ENCODE results near the gene CXCL3.

- TF ChIP-seq, protein P1, sequence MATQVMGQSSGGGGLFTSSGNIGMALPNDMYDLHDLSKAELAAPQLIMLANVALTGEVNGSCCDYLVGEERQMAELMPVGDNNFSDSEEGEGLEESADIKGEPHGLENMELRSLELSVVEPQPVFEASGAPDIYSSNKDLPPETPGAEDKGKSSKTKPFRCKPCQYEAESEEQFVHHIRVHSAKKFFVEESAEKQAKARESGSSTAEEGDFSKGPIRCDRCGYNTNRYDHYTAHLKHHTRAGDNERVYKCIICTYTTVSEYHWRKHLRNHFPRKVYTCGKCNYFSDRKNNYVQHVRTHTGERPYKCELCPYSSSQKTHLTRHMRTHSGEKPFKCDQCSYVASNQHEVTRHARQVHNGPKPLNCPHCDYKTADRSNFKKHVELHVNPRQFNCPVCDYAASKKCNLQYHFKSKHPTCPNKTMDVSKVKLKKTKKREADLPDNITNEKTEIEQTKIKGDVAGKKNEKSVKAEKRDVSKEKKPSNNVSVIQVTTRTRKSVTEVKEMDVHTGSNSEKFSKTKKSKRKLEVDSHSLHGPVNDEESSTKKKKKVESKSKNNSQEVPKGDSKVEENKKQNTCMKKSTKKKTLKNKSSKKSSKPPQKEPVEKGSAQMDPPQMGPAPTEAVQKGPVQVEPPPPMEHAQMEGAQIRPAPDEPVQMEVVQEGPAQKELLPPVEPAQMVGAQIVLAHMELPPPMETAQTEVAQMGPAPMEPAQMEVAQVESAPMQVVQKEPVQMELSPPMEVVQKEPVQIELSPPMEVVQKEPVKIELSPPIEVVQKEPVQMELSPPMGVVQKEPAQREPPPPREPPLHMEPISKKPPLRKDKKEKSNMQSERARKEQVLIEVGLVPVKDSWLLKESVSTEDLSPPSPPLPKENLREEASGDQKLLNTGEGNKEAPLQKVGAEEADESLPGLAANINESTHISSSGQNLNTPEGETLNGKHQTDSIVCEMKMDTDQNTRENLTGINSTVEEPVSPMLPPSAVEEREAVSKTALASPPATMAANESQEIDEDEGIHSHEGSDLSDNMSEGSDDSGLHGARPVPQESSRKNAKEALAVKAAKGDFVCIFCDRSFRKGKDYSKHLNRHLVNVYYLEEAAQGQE (IDR thresholded peaks at IDR 0.05; ENCODE audit: low read depth) = peak; percentile 87
- TF ChIP-seq TAF1 (IDR thresholded peaks at IDR 0.05; ENCODE audit: low read depth) = no peak
- TF ChIP-seq EGR1 (IDR thresholded peaks at IDR 0.05) = no peak
- TF ChIP-seq YY1 (IDR thresholded peaks at IDR 0.05; ENCODE audit: low read depth) = no peak
- no peak for TF ChIP-seq CREB1 (IDR thresholded peaks at IDR 0.05; ENCODE audit: low read depth)
- TF ChIP-seq RAD21 (IDR thresholded peaks at IDR 0.05; ENCODE audit: low read depth) = no peak
- TF ChIP-seq CEBPB (IDR thresholded peaks at IDR 0.05) = no peak
- TF ChIP-seq EP300 (IDR thresholded peaks at IDR 0.05; ENCODE audit: borderline replicate concordance) = no peak
- TF ChIP-seq NFIC (IDR thresholded peaks at IDR 0.05) = no peak
- TF ChIP-seq FOXM1 (IDR thresholded peaks at IDR 0.05; ENCODE audit: borderline replicate concordance, low read depth) = no peak
Observed at GRCh38 chr4:74014332-74014731, 24.2 kb downstream of the CXCL3 start.
